Osteoblast (primary cell): ENCODE measurements around the gene ROS1. TPM values are rescaled to one million over a fixed set of nuclear protein-coding genes. Genes with fewer than 3 reads are reported as not detected.

Experiments
- DNase-seq: peaks from one replicate; pipeline ENCODE4 v3.0.0; 2011; ENCODE audit warnings: low spot score, mixed read lengths; ENCODE audit not compliant: insufficient read length; ENCODE audit errors: missing footprints
- H2AFZ ChIP-seq: 2 replicates; pipeline ENCODE4 v1.6.0; 2011; ENCODE audit warnings: mild to moderate bottlenecking, low read length
- H3K27ac ChIP-seq: 2 replicates; pipeline ENCODE4 v1.5.1; 2011; ENCODE audit warnings: mild to moderate bottlenecking, low read depth, low read length, moderate library complexity
- H3K27me3 ChIP-seq: 2 replicates; pipeline ENCODE4 v1.6.0; 2012; ENCODE audit warnings: mild to moderate bottlenecking, control low read depth, inconsistent platforms, low read length, moderate library complexity; ENCODE audit not compliant: insufficient read depth
- H3K36me3 ChIP-seq: 2 replicates; pipeline ENCODE4 v1.5.1; 2011; ENCODE audit warnings: mild to moderate bottlenecking, low read length, control low read depth, moderate library complexity; ENCODE audit not compliant: insufficient read depth
- H3K4me1 ChIP-seq: 2 replicates; pipeline ENCODE4 v1.5.1; 2011; ENCODE audit warnings: mild to moderate bottlenecking, low read length, control low read depth, moderate library complexity; ENCODE audit not compliant: insufficient read depth
- H3K4me2 ChIP-seq: 2 replicates; pipeline ENCODE4 v1.6.0; 2011; ENCODE audit warnings: mild to moderate bottlenecking, low read length; ENCODE audit not compliant: insufficient read depth
- H3K4me3 ChIP-seq: fragments of 200-600 bp; sonication (generic); 3 replicates; pipeline ENCODE4 v1.5.1; 2012; ENCODE audit warnings: mild to moderate bottlenecking, low read length, inconsistent platforms; ENCODE audit not compliant: insufficient read depth
- H3K79me2 ChIP-seq: 2 replicates; pipeline ENCODE4 v1.6.0; 2012; ENCODE audit warnings: mild to moderate bottlenecking, low read length, control low read depth, inconsistent platforms; ENCODE audit not compliant: insufficient read depth
- H3K9me3 ChIP-seq: 2 replicates; pipeline ENCODE4 v1.5.1; 2011; ENCODE audit warnings: low read depth, low read length, control low read depth
- H4K20me1 ChIP-seq: 2 replicates; pipeline ENCODE4 v1.6.0; 2012; ENCODE audit warnings: mild to moderate bottlenecking, low read length, control low read depth; ENCODE audit not compliant: insufficient read depth
- CTCF ChIP-seq: IDR thresholded peaks from 2 replicates; pipeline ENCODE4 v1.5.1; 2011; ENCODE audit warnings: mild to moderate bottlenecking, low read depth, low read length, moderate library complexity; ENCODE audit errors: extremely low read depth
- total RNA-seq: library from RNA; depleted of rRNA; stranded (reverse); fragments of >200 nt; gene quantifications from 2 replicates; pipeline ENCODE4 v1.2.3, GENCODE V29; 2012

ROS1 gene
- total RNA-seq, 1 donor: 1.4 TPM

GRCh38 chr6:117275205-117275604 lies 150.5 kb downstream of the ROS1 start:
- no peak for TF ChIP-seq CTCF
- Histone ChIP-seq H3K4me1 (no peaks in the 10 kb centered on the region), H3K4me3 (no peak overlapping the region), H3K4me2 (no peak overlapping the region), H3K27ac (no peak overlapping the region), H3K27me3 (peaks cover 69% of the 10 kb centered on the region), H2AFZ (no peak overlapping the region), H3K9me3 (no peaks in the 10 kb centered on the region), H3K36me3 (no peaks in the 10 kb centered on the region), H4K20me1 (no peaks in the 10 kb centered on the region), H3K79me2 (no peaks in the 10 kb centered on the region)
- no peak for DNase-seq

- Histone ChIP-seq H2AFZ (no peak overlapping the region), H4K20me1 (no peaks in the 10 kb centered on the region), H3K79me2 (no peaks in the 10 kb centered on the region), H3K36me3 (no peaks in the 10 kb centered on the region), H3K27me3 (peaks cover 83% of the 10 kb centered on the region), H3K27ac (no peak overlapping the region), H3K4me1 (no peaks in the 10 kb centered on the region), H3K4me3 (no peak overlapping the region), H3K9me3 (no peaks in the 10 kb centered on the region), H3K4me2 (no peak overlapping the region)
- no peak for TF ChIP-seq CTCF
- no peak for DNase-seq
Measured at GRCh38 chr6:117272891-117273290, 152.9 kb downstream of the ROS1 start.

GRCh38 chr6:117272032-117272866 lies 153.5 kb downstream of the ROS1 start:
- Histone ChIP-seq H3K9me3 (no peaks in the 10 kb centered on the region), H3K27me3 (peaks cover 89% of the 10 kb centered on the region), H3K4me3 (no peak overlapping the region), H3K4me1 (no peaks in the 10 kb centered on the region), H3K27ac (no peak overlapping the region), H4K20me1 (no peaks in the 10 kb centered on the region), H3K36me3 (no peaks in the 10 kb centered on the region), H2AFZ (no peak overlapping the region), H3K4me2 (no peak overlapping the region), H3K79me2 (no peaks in the 10 kb centered on the region)
- no peak for TF ChIP-seq CTCF
- DNase-seq: no peak

- Histone ChIP-seq H3K79me2 (no peaks in the 10 kb centered on the region), H3K36me3 (no peaks in the 10 kb centered on the region), H4K20me1 (no peaks in the 10 kb centered on the region), H2AFZ (no peak overlapping the region), H3K4me2 (no peak overlapping the region), H3K9me3 (no peaks in the 10 kb centered on the region), H3K4me3 (no peak overlapping the region), H3K27me3 (peaks cover 97% of the 10 kb centered on the region), H3K4me1 (no peaks in the 10 kb centered on the region), H3K27ac (no peak overlapping the region)
- DNase-seq: no peak
- no peak for TF ChIP-seq CTCF
Measured at GRCh38 chr6:117270843-117271507, 154.8 kb downstream of the ROS1 start.
